Activated CD8-positive, alpha-beta T cell treated with anti-CD3 and anti-CD28 coated beads for 36 hours (primary cell): Measurements from ENCODE around the gene NPFFR1. TPM values are rescaled to one million over a fixed set of nuclear protein-coding genes. Genes with fewer than 3 reads are reported as not detected.
A peak's percentile ranks its signal among the peaks of the same experiment; 100 is the strongest.

ENCODE experiments used
- ATAC-seq: fragments of 200-7000 bp; cut with Tn5 transposase; one replicate; pipeline ENCODE4 v1.10.0; 2021; ENCODE audit warnings: mild to moderate bottlenecking, moderate library complexity
- CTCF ChIA-PET: fragments of 350-600 bp; sonication (Branson Sonifier 250); formaldehyde crosslinking; loops from one replicate; lab custom pipeline; 2021; ENCODE audit warnings: antibody characterized with exemption; lab: Charles Lee
- POLR2A ChIA-PET: fragments of 350-600 bp; sonication (Branson Sonifier 250); formaldehyde crosslinking; loops from one replicate; lab custom pipeline; 2021; ENCODE audit warnings: antibody characterized with exemption; lab: Charles Lee
- DNase-seq: peaks from one replicate; pipeline ENCODE4 v3.0.0-alpha.2; 2020
- H3K27ac Mint-ChIP-seq: one replicate; pipeline ENCODE4 v1.8.0; 2021; ENCODE audit warnings: mild to moderate bottlenecking, mixed read lengths
- H3K27me3 Mint-ChIP-seq: one replicate; pipeline ENCODE4 v1.8.0; 2021; ENCODE audit warnings: mixed read lengths
- H3K36me3 Mint-ChIP-seq: one replicate; pipeline ENCODE4 v1.8.0; 2021; ENCODE audit warnings: low read depth, mixed read lengths
- H3K4me1 Mint-ChIP-seq: one replicate; pipeline ENCODE4 v1.8.0; 2021; ENCODE audit warnings: low read depth, mixed read lengths
- H3K4me3 Mint-ChIP-seq: one replicate; pipeline ENCODE4 v1.8.0; 2021; ENCODE audit warnings: mild to moderate bottlenecking, moderate library complexity, mixed read lengths
- H3K9me3 Mint-ChIP-seq: one replicate; pipeline ENCODE4 v1.8.0; 2021; ENCODE audit warnings: mixed read lengths
- CTCF ChIP-seq: fragments of 200-600 bp; IDR thresholded peaks from one replicate; pipeline ENCODE4 v1.8.0; 2022; ENCODE audit warnings: antibody characterized with exemption, mild to moderate bottlenecking
- intact Hi-C: fragments of 100-400 bp; cut with micrococcal nuclease; formaldehyde crosslinking; loops from one replicate; pipeline ENCODE4 v1.10.0; 2022
- total RNA-seq, 2 experiments: library from RNA; stranded (reverse); gene quantifications; one replicate each; pipeline ENCODE4 v1.2.3, GENCODE V29; 2021

The NPFFR1 gene
- total RNA-seq, 2 experiments from 2014 or later: not detected

GRCh38 chr10:70330671-70331070 lies 46.9 kb upstream of the NPFFR1 start:
- H3K27me3 Mint-ChIP-seq: no peaks in the 10 kb centered on the region
- no peak for TF ChIP-seq CTCF
- peaks cover 5% of the 10 kb centered on the region for H3K36me3 Mint-ChIP-seq
- H3K27ac Mint-ChIP-seq: no peak overlapping the region
- peaks cover 17% of the 10 kb centered on the region for H3K4me1 Mint-ChIP-seq
- ATAC-seq (no peak), DNase-seq (no peak)
- ChIA-PET CTCF (interaction anchor here (0.8 to 1.5 kb wide), 3 partner anchors 33 to 110 kb away, joined by 4 read pairs; no protein-coding TSS in a partner anchor), POLR2A (no interaction called here)
- intact Hi-C loops: no loop called here
- peaks cover 2% of the 10 kb centered on the region for H3K9me3 Mint-ChIP-seq
- no peak overlapping the region for H3K4me3 Mint-ChIP-seq

GRCh38 chr10:70328967-70329366 lies 45.2 kb upstream of the NPFFR1 start:
- H3K27ac Mint-ChIP-seq: no peak overlapping the region
- H3K36me3 Mint-ChIP-seq: peaks cover 5% of the 10 kb centered on the region
- H3K27me3 Mint-ChIP-seq: no peaks in the 10 kb centered on the region
- POLR2A ChIA-PET: no interaction called here
- no peak overlapping the region for H3K4me3 Mint-ChIP-seq
- DNase-seq (no peak), ATAC-seq (no peak)
- H3K9me3 Mint-ChIP-seq: no peaks in the 10 kb centered on the region
- no peak for TF ChIP-seq CTCF
- H3K4me1 Mint-ChIP-seq: peaks cover 33% of the 10 kb centered on the region
- intact Hi-C loops: no loop called here
- CTCF ChIA-PET: interaction anchor here (1.1 kb wide), 1 partner anchor 35 kb away, joined by 4 read pairs; no protein-coding TSS in a partner anchor

- DNase-seq (no peak), ATAC-seq (no peak)
- ChIA-PET CTCF (no interaction called here), POLR2A (no interaction called here)
- Mint-ChIP-seq H3K9me3 (no peaks in the 10 kb centered on the region), H3K36me3 (peaks cover 2% of the 10 kb centered on the region), H3K4me3 (no peak overlapping the region), H3K27ac (no peak overlapping the region), H3K4me1 (peaks cover 42% of the 10 kb centered on the region), H3K27me3 (no peaks in the 10 kb centered on the region)
- intact Hi-C loops: no loop called here
- no peak for TF ChIP-seq CTCF
These were observed 44.2 kb upstream of the NPFFR1 start for GRCh38 chr10:70328018-70328417.

GRCh38 chr10:70324951-70325781 lies 41.4 kb upstream of the NPFFR1 start:
- intact Hi-C loops: no loop called here
- Mint-ChIP-seq H3K4me3 (no peak overlapping the region), H3K36me3 (no peaks in the 10 kb centered on the region), H3K27me3 (no peaks in the 10 kb centered on the region), H3K27ac (peak overlapping the region; percentile 22), H3K4me1 (peaks cover 33% of the 10 kb centered on the region), H3K9me3 (no peaks in the 10 kb centered on the region)
- ChIA-PET CTCF (interaction anchor here (0.7 to 1.4 kb wide), 5 partner anchors 10 to 210 kb away, joined by 3 to 4 read pairs (median 3); no protein-coding TSS in a partner anchor), POLR2A (interaction anchor here (1.1 kb wide), 1 partner anchor 179 kb away, joined by 4 read pairs; the partner anchor contains the start of gene TYSND1)
- DNase-seq (no peak), ATAC-seq (no peak)
- no peak for TF ChIP-seq CTCF

- H3K4me1 Mint-ChIP-seq: peaks cover 33% of the 10 kb centered on the region
- no peaks in the 10 kb centered on the region for H3K9me3 Mint-ChIP-seq
- H3K27me3 Mint-ChIP-seq: no peaks in the 10 kb centered on the region
- CTCF ChIA-PET: interaction anchor here (0.7 to 2.2 kb wide), 6 partner anchors 9 to 209 kb away, joined by 3 to 7 read pairs (median 4); no protein-coding TSS in a partner anchor
- no peak overlapping the region for H3K4me3 Mint-ChIP-seq
- peak overlapping the region; percentile 61 for H3K27ac Mint-ChIP-seq
- DNase-seq (peak; percentile 61), ATAC-seq (peak; percentile 83)
- no peaks in the 10 kb centered on the region for H3K36me3 Mint-ChIP-seq
- no peak for TF ChIP-seq CTCF
- intact Hi-C loops: no loop called here
- POLR2A ChIA-PET: interaction anchor here (1.1 kb wide), 1 partner anchor 178 kb away, joined by 4 read pairs; the partner anchor contains the start of gene TYSND1
These were observed 40.6 kb upstream of the NPFFR1 start for GRCh38 chr10:70324339-70324861.
